Activated CD8-positive, alpha-beta memory T cell treated with anti-CD3 and anti-CD28 coated beads for 36 hours (primary cell): Measurements from ENCODE around the gene JMJD7. TPM values are rescaled to one million over a fixed set of nuclear protein-coding genes. Genes with fewer than 3 reads are reported as not detected.

Source experiments
- CTCF ChIA-PET: fragments of 350-600 bp; sonication (Branson Sonifier 250); formaldehyde crosslinking; loops from one replicate; lab custom pipeline; 2021; ENCODE audit warnings: antibody characterized with exemption; lab: Charles Lee
- POLR2A ChIA-PET: fragments of 350-600 bp; sonication (Branson Sonifier 250); formaldehyde crosslinking; loops from one replicate; lab custom pipeline; 2021; ENCODE audit warnings: antibody characterized with exemption; lab: Charles Lee
- total RNA-seq, 2 experiments: library from RNA; stranded (reverse); gene quantifications; one replicate each; pipeline ENCODE4 v1.2.3, GENCODE V29; 2021

JMJD7 gene
- total RNA-seq, 2 experiments from 2014 or later = 16.2 to 16.3 TPM

DNA sequence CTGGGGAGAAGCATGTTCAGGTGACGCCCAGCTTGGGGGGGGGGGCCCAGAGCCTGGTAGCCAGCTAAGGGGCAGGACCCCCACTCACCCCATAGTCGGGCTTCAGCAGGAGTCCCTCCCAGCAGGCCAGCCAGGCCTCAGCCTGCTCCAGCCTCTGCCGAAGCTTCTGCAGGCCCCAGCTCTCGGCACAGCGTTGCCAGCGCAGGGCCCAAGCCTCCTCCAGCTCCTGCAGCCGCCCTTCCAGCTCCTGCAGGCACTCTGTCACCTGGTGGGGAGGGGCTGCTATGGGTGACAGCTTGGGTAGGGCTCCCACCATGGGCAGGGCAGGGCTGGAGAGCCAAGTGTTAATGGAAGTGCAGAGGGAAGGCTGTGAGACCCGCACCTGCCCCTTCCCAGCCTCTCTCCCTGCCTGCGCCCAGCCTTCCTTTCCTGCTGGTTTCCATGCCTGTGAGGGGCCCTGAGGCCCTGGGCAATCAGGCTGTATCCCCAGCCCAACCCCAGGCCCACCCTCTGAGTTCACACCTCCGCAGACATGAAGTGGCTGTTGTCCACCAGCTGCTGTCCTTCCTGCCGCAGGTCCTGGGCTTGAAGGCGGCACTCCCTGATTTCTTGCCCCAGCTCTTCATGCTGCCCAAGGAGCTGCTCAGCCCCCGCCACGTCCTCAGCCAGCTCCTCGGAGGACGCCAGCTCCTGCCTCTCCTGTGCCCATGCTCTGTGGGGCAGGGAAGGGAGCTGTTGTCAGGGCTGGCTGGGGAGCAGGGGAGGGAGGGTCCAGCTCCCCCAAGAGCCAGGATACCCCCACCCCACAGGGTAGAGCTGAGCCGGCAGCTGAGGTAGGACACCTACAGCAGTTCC lies 25.1 kb downstream of the JMJD7 start:
- POLR2A ChIA-PET = no interaction called here
- CTCF ChIA-PET = interaction anchor here (1.4 kb wide), 1 partner anchor 9 kb away, joined by 3 read pairs; no protein-coding TSS in a partner anchor

DNA sequence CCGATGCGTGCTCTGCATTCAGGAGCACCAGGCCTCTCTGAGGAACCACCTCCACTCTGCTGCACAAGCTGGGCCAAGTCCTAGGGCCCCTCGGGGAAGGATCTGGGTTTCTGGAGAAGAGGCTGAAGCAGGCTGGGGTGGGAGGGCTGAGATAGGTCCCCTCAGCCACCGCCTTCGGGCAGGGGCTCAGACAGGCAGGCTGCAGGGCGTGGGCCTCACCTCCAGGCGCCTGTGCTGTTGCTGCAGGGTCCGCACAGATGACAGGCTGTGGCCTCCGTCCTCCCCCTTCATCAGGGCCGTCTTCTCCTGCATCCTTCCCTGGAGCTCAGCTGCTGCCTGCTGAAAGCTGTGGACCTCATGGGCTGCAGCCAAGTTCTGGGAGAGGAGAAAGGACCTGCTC lies 25.9 kb downstream of the JMJD7 start:
- POLR2A ChIA-PET = no interaction called here
- CTCF ChIA-PET = interaction anchor here (1.4 kb wide), 1 partner anchor 8 kb away, joined by 3 read pairs; no protein-coding TSS in a partner anchor

- CTCF ChIA-PET = no interaction called here
- POLR2A ChIA-PET = no interaction called here
These were observed 26.6 kb downstream of the JMJD7 start for GRCh38 chr15:41854443-41854842.

DNA sequence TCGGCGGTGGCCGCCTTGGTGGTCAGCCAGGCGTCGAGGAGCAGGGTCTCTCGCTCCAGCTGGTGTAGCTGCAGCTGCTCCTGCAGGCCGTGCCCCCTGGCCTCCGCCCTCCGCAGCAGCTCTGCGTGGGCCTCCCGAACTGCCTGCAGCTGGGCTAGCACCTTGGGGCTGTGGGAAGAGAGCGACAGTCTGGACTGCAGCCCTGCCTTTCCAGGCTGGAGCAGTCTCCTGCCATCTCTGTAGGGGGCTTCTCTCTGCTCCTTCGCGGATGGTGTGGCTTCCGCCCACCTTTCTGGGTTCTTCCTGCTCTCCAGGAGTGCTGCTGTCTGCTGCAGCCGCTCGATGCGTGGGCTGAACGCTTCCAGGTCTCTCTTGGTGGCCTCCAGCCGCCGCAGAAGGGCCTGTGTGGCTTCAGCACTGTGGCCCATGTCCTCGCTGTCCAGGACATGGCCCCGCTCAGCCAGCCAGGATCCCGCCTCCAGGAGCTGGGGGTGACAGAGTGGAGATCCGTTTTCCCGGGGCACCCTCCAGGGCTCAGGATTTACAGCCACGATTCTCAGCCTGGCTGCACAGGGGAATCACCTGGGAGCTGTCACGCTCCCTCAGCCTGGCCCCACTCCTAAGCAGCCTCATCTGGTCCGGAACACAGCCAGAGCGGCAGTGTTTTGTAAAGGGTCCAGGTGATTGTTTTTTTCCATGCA lies 27.5 kb downstream of the JMJD7 start:
- ChIA-PET POLR2A (no interaction called here), CTCF (no interaction called here)

DNA sequence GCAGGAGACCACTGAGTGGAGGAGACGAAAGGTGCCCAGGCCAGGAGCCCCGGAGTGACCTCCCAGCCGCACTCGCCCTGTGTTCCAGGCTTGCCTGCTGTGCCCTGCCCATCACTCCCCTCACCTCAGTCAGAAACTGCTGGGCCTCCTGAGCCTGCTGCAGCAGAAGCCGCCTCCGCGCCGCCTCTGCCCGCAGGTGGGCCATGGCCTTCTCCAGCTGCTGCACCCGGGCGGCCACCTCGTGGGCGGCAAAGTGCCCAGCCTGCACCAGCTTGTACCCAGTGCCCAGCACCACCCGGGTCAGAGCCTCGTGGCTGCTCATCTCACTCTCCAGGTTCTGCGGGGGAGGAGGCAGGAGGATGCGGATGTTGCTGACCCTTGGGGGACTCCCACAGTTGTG lies 28.4 kb downstream of the JMJD7 start:
- ChIA-PET POLR2A (no interaction called here), CTCF (no interaction called here)

DNA sequence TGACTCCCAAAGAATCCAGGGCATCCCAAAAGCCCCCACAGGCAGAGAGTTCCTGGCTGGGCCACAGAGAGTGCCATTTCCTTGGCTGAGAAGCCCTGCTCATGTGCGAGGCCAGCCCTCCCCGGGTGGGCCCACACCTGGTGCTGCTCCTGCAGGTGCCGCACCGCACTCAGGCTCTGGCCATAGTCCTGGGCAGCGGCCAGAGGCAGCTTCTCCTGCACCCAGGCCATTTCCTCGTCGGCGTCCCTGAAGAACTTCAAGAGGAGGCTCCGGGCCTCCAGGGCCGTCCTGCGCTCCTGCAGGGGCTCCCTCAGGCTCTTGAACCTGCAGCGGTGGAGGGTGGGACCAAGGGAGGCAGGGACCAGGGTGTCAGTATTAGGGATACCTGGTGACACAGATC lies 28.8 kb downstream of the JMJD7 start:
- ChIA-PET POLR2A (no interaction called here), CTCF (no interaction called here)

DNA sequence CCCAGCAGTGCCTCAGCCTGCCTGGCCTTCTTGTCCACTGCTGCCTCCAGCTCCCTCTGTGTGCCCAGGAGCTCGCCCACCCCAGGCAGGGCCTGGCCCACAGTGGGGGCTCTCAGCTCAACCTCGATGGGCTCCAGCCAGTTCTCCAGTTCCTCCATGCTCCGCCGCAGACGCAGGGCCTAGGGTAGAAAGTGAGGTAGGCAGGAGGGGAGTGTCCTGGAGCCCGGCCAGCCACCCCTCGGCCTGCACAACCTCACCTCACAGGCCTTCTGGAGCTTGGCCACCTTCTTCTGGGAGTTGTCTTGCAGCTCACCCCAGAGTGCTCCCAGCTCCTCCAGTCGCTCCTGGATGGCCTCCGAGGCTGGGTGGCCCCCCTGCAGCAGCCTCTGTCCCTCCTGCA lies 29.4 kb downstream of the JMJD7 start:
- POLR2A ChIA-PET = no interaction called here

DNA sequence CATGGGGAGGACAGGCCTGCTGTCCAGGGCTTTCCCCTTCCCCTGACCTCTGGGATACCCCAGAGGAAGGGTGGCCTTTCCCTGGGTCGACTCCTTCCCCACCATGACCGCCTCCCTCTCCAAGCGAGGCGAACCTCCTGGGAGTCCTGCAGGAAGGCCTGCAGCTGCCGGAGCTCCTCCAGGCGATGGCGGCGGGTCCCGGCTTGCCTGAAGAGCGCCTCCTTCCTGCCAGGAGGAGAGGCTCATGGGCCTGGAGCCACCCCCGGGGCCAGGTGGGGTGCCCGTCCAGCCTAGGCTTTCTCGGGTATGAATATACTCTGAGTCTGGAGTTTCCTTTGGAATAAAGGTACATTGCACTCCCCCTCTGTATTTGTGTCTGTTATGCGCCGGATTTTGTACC lies 30.9 kb downstream of the JMJD7 start:
- CTCF ChIA-PET = interaction anchor here (0.5 to 0.6 kb wide), 2 partner anchors 317 to 437 kb away, joined by 3 read pairs; no protein-coding TSS in a partner anchor
- POLR2A ChIA-PET = no interaction called here

More for the DNA sequence above, 29.4 kb downstream of the JMJD7 start:
- CTCF ChIA-PET = no interaction called here

GRCh38 chr15:41860049-41860828 lies 32.3 kb downstream of the JMJD7 start:
- ChIA-PET CTCF (interaction anchor here (1.3 kb wide), 1 partner anchor 11 kb away, joined by 4 read pairs; no protein-coding TSS in a partner anchor), POLR2A (no interaction called here)

DNA sequence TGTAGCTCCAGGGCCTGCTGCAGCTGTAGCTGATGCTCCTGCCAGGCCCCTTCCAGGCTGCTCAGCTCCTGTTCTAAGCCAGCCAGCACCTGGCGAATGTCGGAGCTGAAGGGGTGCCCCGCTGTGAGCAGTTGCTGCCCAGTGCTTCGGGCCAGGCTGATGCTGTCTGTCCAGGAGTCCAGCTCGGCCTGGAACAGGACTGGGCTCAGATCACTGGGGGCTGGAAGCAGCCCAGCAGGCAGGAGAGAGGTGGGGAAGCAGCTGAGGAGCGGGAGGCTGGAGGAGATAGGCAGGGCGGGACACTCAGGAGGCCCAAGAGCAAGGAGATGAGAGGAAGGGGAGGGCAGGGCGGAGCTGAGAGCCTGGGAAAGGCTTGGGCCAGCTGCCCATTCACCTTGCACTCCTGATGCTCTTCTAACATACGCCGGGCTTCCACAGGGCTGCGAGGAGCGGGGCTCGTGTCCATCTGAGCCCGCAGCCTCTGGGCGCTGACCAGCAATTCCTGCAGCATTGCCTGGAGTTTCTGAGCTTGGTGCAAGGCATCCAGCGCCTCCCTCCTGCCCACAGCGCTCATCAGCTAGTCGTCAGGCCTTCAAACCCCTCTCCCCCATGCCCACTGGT lies 34.0 kb downstream of the JMJD7 start:
- POLR2A ChIA-PET = no interaction called here
- CTCF ChIA-PET = interaction anchor here (0.7 to 1.3 kb wide), 4 partner anchors 9 to 18 kb away, joined by 3 to 4 read pairs (median 4); no protein-coding TSS in a partner anchor

- CTCF ChIA-PET = interaction anchor here (0.7 to 1.3 kb wide), 3 partner anchors 9 to 17 kb away, joined by 3 to 4 read pairs (median 3); no protein-coding TSS in a partner anchor
- POLR2A ChIA-PET = no interaction called here
These were observed 34.7 kb downstream of the JMJD7 start for GRCh38 chr15:41862515-41863116.

GRCh38 chr15:41865490-41866055 lies 37.7 kb downstream of the JMJD7 start:
- POLR2A ChIA-PET = no interaction called here
- CTCF ChIA-PET = no interaction called here

DNA sequence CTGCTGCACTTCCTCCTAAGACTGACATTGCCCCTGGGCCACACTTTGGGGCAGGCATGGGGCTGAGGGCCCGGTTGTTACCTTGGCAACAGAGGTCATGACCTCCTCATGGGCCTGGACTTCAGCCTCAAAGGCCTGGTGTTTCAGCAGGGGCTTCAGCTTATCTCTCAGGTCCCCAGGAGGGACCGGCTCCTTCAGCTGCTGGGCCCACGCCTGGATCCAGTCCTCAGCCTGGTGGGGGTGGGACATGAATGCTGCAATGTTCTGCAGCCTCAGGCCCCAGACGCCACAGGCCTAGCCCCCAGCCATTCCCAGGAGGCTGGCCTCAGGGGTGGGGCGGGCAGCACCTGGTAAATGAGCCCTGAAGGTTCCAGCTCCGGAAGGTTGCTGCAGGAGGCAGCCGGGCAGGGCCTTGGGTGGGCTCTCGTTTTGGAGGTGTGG lies 38.4 kb downstream of the JMJD7 start:
- ChIA-PET POLR2A (no interaction called here), CTCF (interaction anchor here (1.0 kb wide), 1 partner anchor 39 kb away, joined by 3 read pairs; no protein-coding TSS in a partner anchor)

DNA sequence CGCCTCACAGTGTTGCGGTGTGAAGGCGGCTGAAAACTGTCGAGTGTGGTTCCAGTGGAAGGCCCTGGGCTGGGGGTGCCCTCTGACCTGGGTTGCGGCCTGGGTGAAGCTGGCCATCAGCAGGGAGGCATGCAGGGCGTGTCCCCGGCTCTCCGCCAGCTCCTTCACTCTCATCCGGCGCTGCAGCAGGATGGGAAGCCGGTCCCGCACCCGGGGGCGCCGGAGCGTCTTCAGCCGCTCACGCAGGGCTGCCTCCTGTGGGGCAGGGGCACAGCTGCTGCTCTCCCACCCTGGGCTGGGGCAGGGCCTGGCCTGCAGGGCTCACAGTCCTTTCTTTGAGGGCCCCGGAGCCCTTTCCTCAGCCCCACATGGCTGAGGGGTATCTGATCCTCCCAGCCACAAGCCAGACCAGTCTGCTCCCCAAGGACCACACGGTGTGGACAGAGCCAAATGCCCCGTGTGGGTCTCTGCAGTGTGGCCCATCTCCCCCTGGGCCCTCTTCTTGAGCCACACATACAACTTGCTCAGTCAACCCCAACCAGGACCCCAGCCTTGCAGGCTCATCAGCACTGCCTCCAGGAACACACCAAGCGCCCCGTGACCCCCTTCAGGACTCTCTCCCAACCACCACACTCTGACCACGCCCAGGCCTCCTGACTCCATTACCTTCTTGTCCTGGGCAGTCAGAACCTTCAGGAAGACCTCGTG lies 39.1 kb downstream of the JMJD7 start:
- ChIA-PET CTCF (interaction anchor here (1.0 kb wide), 1 partner anchor 38 kb away, joined by 3 read pairs; no protein-coding TSS in a partner anchor), POLR2A (interaction anchor here (0.5 kb wide), 1 partner anchor 40 kb away, joined by 4 read pairs; no protein-coding TSS in a partner anchor)

DNA sequence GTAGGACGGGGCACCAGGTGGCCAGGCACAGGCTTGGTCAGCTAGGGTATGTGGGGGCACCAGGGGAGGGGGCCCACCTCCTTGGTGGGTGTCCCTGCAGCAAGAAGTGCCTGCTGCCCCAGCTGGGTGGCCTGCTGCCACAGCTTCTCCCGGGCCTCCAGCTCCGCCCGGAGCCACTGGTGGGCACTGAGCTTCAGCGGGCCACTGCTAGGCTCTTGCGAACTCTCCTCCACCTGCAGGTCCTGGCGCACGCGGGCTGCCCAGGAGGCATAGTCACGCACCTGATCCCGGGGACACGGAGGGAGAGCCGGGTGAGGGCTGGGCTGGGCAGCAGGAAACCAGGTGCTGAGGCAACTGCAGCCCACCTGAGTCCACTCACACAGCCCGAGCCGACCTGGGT lies 40.4 kb downstream of the JMJD7 start:
- POLR2A ChIA-PET = no interaction called here
- CTCF ChIA-PET = no interaction called here

GRCh38 chr15:41869770-41870688 lies 42.1 kb downstream of the JMJD7 start:
- CTCF ChIA-PET = interaction anchor here (0.7 to 1.0 kb wide), 6 partner anchors 9 to 189 kb away, joined by 3 to 4 read pairs (median 3); no protein-coding TSS in a partner anchor
- POLR2A ChIA-PET = interaction anchor here (1.3 kb wide), 1 partner anchor 25 kb away, joined by 6 read pairs; no protein-coding TSS in a partner anchor
